ENCODE data around the gene ANO1. TPM values are rescaled to one million over a fixed set of nuclear protein-coding genes. Genes with fewer than 3 reads are reported as not detected.
"Not testable (repeated sequence)": the region's sequence is repeated elsewhere in the genome, so short reads cannot be mapped to it uniquely, and the experiment has no call there.

The ANO1 gene
- 15.0 TPM for total RNA-seq
- 10.4 TPM for polyA plus RNA-seq

DNA sequence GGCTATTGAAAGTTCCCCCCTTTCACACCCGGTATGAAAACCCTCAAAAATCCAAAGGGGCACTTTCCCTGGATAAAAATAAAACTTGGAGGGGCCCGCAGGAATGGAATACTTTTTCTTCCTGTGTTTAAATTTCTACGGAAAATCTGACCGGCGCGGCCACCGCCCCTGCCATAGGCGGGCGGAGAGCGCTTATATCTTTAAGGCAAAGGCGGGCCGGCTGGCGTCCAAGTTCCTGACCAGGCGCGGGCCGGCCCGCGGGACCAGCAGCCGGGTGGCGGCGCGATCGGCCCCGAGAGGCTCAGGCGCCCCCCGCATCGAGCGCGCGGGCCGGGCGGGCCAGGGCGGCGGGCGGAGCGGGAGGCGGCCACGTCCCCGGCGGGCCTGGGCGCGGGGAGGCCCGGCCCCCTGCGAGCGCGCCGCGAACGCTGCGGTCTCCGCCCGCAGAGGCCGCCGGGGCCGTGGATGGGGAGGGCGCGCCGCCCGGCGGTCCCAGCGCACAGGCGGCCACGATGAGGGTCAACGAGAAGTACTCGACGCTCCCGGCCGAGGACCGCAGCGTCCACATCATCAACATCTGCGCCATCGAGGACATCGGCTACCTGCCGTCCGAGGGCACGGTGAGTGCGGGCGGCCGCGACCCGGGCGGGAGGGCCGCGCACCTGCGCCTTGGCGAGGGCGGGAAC is at the start of gene ANO1:
ANO1 (plus strand) TSS at position 223 of the 686 bp plus-strand sequence; CDS start at position 513, 290 bp downstream.
- WGBS: under 1% methylated on average over 87 of the region's 87 CpGs
- H3K4me1 ChIP-seq (ENCODE audit: insufficient read depth): peaks cover 2% of the 10 kb centered on the region
- no peak for DNase-seq (ENCODE audit: extremely low spot score)

DNA sequence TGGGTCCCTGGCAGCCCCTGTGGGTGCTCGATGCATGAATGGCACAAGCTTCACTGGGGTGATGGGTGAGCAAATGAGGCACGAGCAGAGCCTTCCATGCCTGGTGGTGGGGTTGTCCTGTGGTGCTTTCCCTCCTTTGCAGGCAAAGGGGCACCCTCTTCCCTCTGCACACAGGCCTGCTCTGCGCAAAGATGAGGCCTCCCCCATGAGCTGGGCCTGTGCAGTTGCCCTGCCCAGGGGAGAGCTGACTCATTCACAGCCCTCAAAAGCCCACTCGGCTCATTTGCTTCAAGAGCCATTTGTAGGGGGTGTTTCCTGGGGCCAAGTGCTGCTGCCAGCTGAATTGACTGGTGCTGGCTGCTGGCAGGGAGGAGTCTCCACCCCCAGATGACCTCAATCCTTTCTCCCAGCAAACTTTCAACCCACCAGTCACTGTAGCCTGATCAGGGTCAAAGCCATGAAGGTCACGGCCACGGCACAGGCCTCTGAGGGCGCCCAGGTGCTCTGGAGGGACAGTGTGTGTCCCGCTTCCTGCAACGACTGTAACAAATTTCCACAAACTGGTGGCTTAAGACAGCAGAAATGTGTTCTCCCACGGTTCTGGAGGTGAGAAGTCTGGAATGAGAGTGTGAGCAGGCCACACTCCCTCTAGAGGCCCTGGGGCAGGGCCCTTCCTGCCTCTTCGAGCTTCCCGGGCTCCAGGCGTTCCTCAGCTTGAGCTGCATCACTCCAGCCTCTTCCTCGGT is 48.8 kb upstream of the ANO1 start:
- no peaks in the 10 kb centered on the region for H3K4me1 ChIP-seq (ENCODE audit: insufficient read depth)
- H3K4me3 ChIP-seq (ENCODE audit: low read depth, low read length): no peak overlapping the region
- no peaks in the 10 kb centered on the region for H3K36me3 ChIP-seq (ENCODE audit: insufficient read depth)
- WGBS: 75% methylated on average over 14 of the region's 14 CpGs
- no peak overlapping the region for H3K27ac ChIP-seq (ENCODE audit: low read depth)
- DNase-seq (ENCODE audit: extremely low spot score): no peak

More for the DNA sequence above, at the start of gene ANO1:
- Histone ChIP-seq H3K27ac (ENCODE audit: low read depth) (no peak within 1 kb of the TSS), H3K36me3 (ENCODE audit: insufficient read depth) (no peaks in the 10 kb centered on the region), H3K4me3 (ENCODE audit: low read depth, low read length) (peak within 1 kb of the TSS; percentile 34)

- WGBS: 88% methylated on average over 9 of the region's 9 CpGs
- no peak overlapping the region for H3K27ac ChIP-seq (ENCODE audit: low read depth)
- DNase-seq (ENCODE audit: extremely low spot score): no peak
- H3K4me3 ChIP-seq (ENCODE audit: low read depth, low read length): no peak overlapping the region
- no peaks in the 10 kb centered on the region for H3K4me1 ChIP-seq (ENCODE audit: insufficient read depth)
- no peaks in the 10 kb centered on the region for H3K36me3 ChIP-seq (ENCODE audit: insufficient read depth)
Observed at GRCh38 chr11:70029861-70030380, 48.2 kb upstream of the ANO1 start.

GRCh38 chr11:70030412-70030811 is 47.7 kb upstream of the ANO1 start:
- 94% methylated on average over 7 of the region's 7 CpGs for WGBS
- H3K27ac ChIP-seq (ENCODE audit: low read depth): no peak overlapping the region

DNA sequence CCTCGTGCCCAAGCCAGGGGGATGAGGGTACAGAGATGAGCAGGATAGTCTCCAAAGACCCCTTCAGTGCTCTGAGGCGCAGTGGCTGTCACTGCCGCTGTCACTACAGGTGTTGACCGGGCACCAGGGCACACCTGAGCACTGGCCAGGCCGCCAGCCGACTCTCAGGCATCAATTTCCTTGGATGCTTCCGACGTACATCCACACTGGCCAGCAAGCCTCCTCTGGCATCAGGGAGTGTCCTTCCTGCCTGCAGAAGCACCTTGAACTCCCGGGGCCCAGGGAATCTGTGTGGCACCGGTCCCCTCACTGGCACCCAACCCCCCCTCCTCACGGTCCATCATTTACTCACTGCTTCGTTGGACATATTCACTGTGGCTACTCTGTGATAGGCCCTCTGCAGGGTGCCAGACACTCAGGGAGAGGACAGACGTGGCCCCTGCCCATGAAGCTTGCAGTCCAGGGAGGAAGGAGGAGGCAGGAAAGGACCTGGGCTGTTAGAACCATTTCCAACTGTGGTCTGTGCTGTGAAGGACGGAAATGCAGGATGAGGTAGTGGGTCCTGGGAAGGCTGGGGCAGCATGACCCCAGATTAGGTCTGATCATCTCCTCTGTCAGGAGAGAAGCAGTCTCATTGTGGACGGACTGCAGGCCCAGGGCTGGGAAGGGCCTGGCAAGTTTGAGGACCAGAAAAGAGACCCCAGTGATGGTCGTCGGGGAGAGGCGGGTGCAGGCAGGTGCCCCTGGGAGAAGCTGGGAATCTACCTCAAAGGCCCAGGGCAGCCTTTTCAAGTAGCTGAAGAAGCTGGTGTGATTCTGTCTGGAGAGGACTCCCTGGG is 46.3 kb upstream of the ANO1 start:
- 83% methylated on average over 18 of the region's 18 CpGs for WGBS
- Histone ChIP-seq H3K4me1 (ENCODE audit: insufficient read depth) (no peaks in the 10 kb centered on the region), H3K27ac (ENCODE audit: low read depth) (no peak overlapping the region), H3K36me3 (ENCODE audit: insufficient read depth) (no peaks in the 10 kb centered on the region), H3K4me3 (ENCODE audit: low read depth, low read length) (no peak overlapping the region)
- DNase-seq (ENCODE audit: extremely low spot score): no peak

More at GRCh38 chr11:70030412-70030811, 47.7 kb upstream of the ANO1 start:
- Histone ChIP-seq H3K36me3 (ENCODE audit: insufficient read depth) (no peaks in the 10 kb centered on the region), H3K4me1 (ENCODE audit: insufficient read depth) (no peaks in the 10 kb centered on the region), H3K4me3 (ENCODE audit: low read depth, low read length) (no peak overlapping the region)
- no peak for DNase-seq (ENCODE audit: extremely low spot score)

DNA sequence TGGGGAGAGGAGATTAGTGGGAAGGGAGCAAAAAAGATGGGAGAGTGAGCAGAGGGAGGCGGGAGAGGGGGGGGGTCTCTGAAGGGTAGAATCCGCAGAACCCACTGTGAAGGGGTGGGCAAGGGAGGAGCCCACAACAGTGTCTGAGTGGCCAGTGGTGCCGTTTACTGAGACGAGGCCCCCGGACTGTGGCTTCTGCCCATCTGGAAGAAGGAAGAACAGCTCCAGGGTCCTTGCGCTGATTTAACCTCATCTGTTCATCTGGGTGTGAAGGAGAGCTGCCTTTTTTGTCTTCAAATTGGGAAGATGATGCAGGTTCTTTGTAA is 45.7 kb upstream of the ANO1 start:
- H3K4me3 ChIP-seq (ENCODE audit: low read depth, low read length): no peak overlapping the region
- no peaks in the 10 kb centered on the region for H3K36me3 ChIP-seq (ENCODE audit: insufficient read depth)
- H3K27ac ChIP-seq (ENCODE audit: low read depth): no peak overlapping the region
- no peaks in the 10 kb centered on the region for H3K4me1 ChIP-seq (ENCODE audit: insufficient read depth)
- 89% methylated on average over 6 of the region's 6 CpGs for WGBS
- no peak for DNase-seq (ENCODE audit: extremely low spot score)

DNA sequence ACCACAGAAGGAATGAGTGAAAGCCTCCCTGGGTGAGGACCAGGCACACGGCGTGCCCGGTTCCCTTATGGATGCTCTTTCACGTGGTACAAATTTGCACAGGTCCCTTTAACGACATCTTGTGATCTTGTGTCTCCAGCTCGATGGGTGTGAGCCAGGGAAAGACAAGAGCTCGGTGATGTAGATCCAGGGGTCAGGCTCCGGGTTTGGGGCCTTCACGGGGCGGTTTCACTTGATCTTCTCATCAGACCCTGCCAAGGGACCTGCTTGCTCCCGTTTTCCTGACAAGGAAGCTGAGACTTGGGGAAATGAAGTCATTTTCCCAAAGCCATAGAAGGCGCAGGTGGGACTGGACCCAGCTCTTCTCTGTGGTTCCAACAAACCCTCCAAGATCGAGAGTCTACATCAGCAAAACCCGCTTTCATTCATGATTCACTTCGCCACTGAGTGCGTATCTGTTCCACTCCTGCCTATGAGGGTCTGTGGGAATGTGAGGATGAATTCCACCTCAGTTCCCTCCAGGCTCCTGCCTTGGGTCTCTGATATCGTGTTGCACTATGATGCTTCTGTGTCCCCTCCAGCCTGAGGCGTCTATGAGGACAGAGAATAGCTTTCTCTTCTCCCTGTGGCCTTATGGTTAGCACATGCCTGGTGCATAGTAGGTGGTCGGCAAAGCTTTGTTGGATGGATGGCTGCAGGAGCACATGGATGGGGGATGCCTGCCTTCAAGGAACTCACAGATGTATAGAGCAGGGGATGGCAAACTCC is 45.0 kb upstream of the ANO1 start:
- H3K36me3 ChIP-seq (ENCODE audit: insufficient read depth): no peaks in the 10 kb centered on the region
- H3K27ac ChIP-seq (ENCODE audit: low read depth): no peak overlapping the region
- H3K4me3 ChIP-seq (ENCODE audit: low read depth, low read length): no peak overlapping the region
- WGBS: 90% methylated on average over 19 of the region's 19 CpGs
- no peak for DNase-seq (ENCODE audit: extremely low spot score)
- H3K4me1 ChIP-seq (ENCODE audit: insufficient read depth): no peaks in the 10 kb centered on the region

GRCh38 chr11:70033711-70034070 is 44.4 kb upstream of the ANO1 start:
- 95% methylated on average over 4 of the region's 4 CpGs for WGBS
- DNase-seq (ENCODE audit: extremely low spot score): no peak
- Histone ChIP-seq H3K36me3 (ENCODE audit: insufficient read depth) (no peaks in the 10 kb centered on the region), H3K4me3 (ENCODE audit: low read depth, low read length) (no peak overlapping the region), H3K4me1 (ENCODE audit: insufficient read depth) (no peaks in the 10 kb centered on the region), H3K27ac (ENCODE audit: low read depth) (no peak overlapping the region)

GRCh38 chr11:70034740-70035365 is 43.3 kb upstream of the ANO1 start:
- 77% methylated on average over 11 of the region's 11 CpGs for WGBS
- Histone ChIP-seq H3K36me3 (ENCODE audit: insufficient read depth) (no peaks in the 10 kb centered on the region), H3K4me3 (ENCODE audit: low read depth, low read length) (no peak overlapping the region), H3K4me1 (ENCODE audit: insufficient read depth) (no peaks in the 10 kb centered on the region), H3K27ac (ENCODE audit: low read depth) (no peak overlapping the region)
- DNase-seq (ENCODE audit: extremely low spot score): no peak

GRCh38 chr11:70035665-70036064 is 42.5 kb upstream of the ANO1 start:
- not testable (repeated sequence) for H3K36me3 ChIP-seq (ENCODE audit: insufficient read depth); DNase-seq (ENCODE audit: extremely low spot score); H3K4me1 ChIP-seq (ENCODE audit: insufficient read depth); H3K27ac ChIP-seq (ENCODE audit: low read depth); H3K4me3 ChIP-seq (ENCODE audit: low read depth, low read length)
- 90% methylated on average over 2 of the region's 2 CpGs for WGBS

- H3K27ac ChIP-seq (ENCODE audit: low read depth): no peak overlapping the region
- H3K4me3 ChIP-seq (ENCODE audit: low read depth, low read length): no peak overlapping the region
- no peak for DNase-seq (ENCODE audit: extremely low spot score)
- H3K4me1 ChIP-seq (ENCODE audit: insufficient read depth): no peaks in the 10 kb centered on the region
- no peaks in the 10 kb centered on the region for H3K36me3 ChIP-seq (ENCODE audit: insufficient read depth)
- WGBS: 92% methylated on average over 12 of the region's 12 CpGs
Observed at GRCh38 chr11:70036971-70037882, 40.9 kb upstream of the ANO1 start.

Data from urinary bladder (tissue), 4 donors.